Trophoblast cell (in vitro differentiated cells and primary cell): ENCODE measurements around the gene DLGAP4.

Experiments
- DNase-seq, 2 donors: peaks; one replicate each; pipeline ENCODE4 v3.0.0-alpha.2; 2016
- H2AFZ ChIP-seq: 2 replicates; pipeline ENCODE4 v1.6.1; 2013; ENCODE audit warnings: low read length, moderate library complexity, mild to moderate bottlenecking; ENCODE audit not compliant: insufficient read depth, poor library complexity
- H2AK5ac ChIP-seq: 2 replicates; pipeline ENCODE4 v1.6.1; 2013; ENCODE audit warnings: mild to moderate bottlenecking, low read length
- H2BK120ac ChIP-seq: 2 replicates; pipeline ENCODE4 v1.6.1; 2013; ENCODE audit warnings: low read length, mild to moderate bottlenecking, moderate library complexity; ENCODE audit not compliant: insufficient read depth, poor library complexity
- H2BK12ac ChIP-seq: 2 replicates; pipeline ENCODE4 v1.6.1; 2013; ENCODE audit warnings: mild to moderate bottlenecking, low read length, moderate library complexity
- H2BK5ac ChIP-seq: 2 replicates; pipeline ENCODE4 v1.6.1; 2013; ENCODE audit warnings: low read length, low read depth, moderate library complexity, mild to moderate bottlenecking; ENCODE audit not compliant: poor library complexity
- H3K14ac ChIP-seq: 2 replicates; pipeline ENCODE4 v1.6.1; 2013; ENCODE audit warnings: mild to moderate bottlenecking, low read length
- H3K18ac ChIP-seq: 2 replicates; pipeline ENCODE4 v1.6.1; 2013; ENCODE audit warnings: mild to moderate bottlenecking, low read length
- H3K23ac ChIP-seq: 2 replicates; pipeline ENCODE4 v1.6.1; 2013; ENCODE audit warnings: low read length
- H3K27ac ChIP-seq: 2 replicates; pipeline ENCODE4 v1.5.1; 2013; ENCODE audit warnings: low read depth, mild to moderate bottlenecking, inconsistent platforms, low read length, moderate library complexity
- H3K27me3 ChIP-seq: 2 replicates; pipeline ENCODE4 v1.6.1; 2013; ENCODE audit warnings: inconsistent platforms, mild to moderate bottlenecking, low read length, moderate library complexity; ENCODE audit not compliant: insufficient read depth
- H3K36me3 ChIP-seq, 2 experiments: 1 replicate in 1 of 2; 2 replicates in 1 of 2; pipeline ENCODE4 v1.6.1; 2013; ENCODE audit warnings: low read length in 2 of 2, mild to moderate bottlenecking in 2 of 2, moderate library complexity in 1 of 2; ENCODE audit not compliant: insufficient read depth in 2 of 2, control insufficient read depth in 1 of 2
- H3K4ac ChIP-seq: 2 replicates; pipeline ENCODE4 v1.6.1; 2013; ENCODE audit warnings: low read depth, mild to moderate bottlenecking, low read length, moderate library complexity
- H3K4me1 ChIP-seq, 2 experiments: 1 replicate in 1 of 2; 2 replicates in 1 of 2; pipeline ENCODE4 v1.6.1; 2013; ENCODE audit warnings: low read length in 2 of 2, mild to moderate bottlenecking in 2 of 2, moderate library complexity in 1 of 2; ENCODE audit not compliant: insufficient read depth in 2 of 2, control insufficient read depth in 1 of 2
- H3K4me2 ChIP-seq: 2 replicates; pipeline ENCODE4 v1.6.1; 2013; ENCODE audit warnings: inconsistent platforms, mild to moderate bottlenecking, low read length, moderate library complexity
- H3K4me3 ChIP-seq: 2 replicates; pipeline ENCODE4 v1.5.1; 2013; ENCODE audit warnings: mild to moderate bottlenecking, low read depth, low read length, inconsistent platforms
- H3K79me1 ChIP-seq: one replicate; pipeline ENCODE4 v1.6.1; 2013; ENCODE audit warnings: low read length
- H3K79me2 ChIP-seq: 2 replicates; pipeline ENCODE4 v1.6.1; 2013; ENCODE audit warnings: low read length, mild to moderate bottlenecking; ENCODE audit not compliant: control insufficient read depth, insufficient read depth, poor library complexity
- H3K9ac ChIP-seq: 2 replicates; pipeline ENCODE4 v1.6.1; 2013; ENCODE audit warnings: mild to moderate bottlenecking, low read length
- H3K9me3 ChIP-seq: 2 replicates; pipeline ENCODE4 v1.6.1; 2013; ENCODE audit warnings: low read depth, mild to moderate bottlenecking, control low read depth, inconsistent platforms, low read length; ENCODE audit not compliant: insufficient read depth
- H4K12ac ChIP-seq: 2 replicates; pipeline ENCODE4 v1.6.1; 2013; ENCODE audit warnings: low read depth, mild to moderate bottlenecking, low read length, moderate library complexity
- H4K8ac ChIP-seq: 2 replicates; pipeline ENCODE4 v1.6.1; 2013; ENCODE audit warnings: low read depth, mild to moderate bottlenecking, low read length, moderate library complexity
- H4K91ac ChIP-seq: one replicate; pipeline ENCODE4 v1.6.1; 2013; ENCODE audit warnings: low read depth, mild to moderate bottlenecking, low read length, moderate library complexity
- WGBS: extraction: QIAGEN DNeasy Blood & Tissue Kit; methylation state at CpG from one replicate; pipeline ENCODE4 v1.1.7; 2013; ENCODE audit warnings: missing lambda C conversion rate; ENCODE audit not compliant: insufficient read length, insufficient coverage; ENCODE audit errors: extremely low coverage; 5-methylcytosine and 5-hydroxymethylcytosine counted together

DLGAP4 gene

GRCh38 chr20:36262440-36262839 lies 43.7 kb upstream of the DLGAP4 start:
- H3K27me3 ChIP-seq = no peaks in the 10 kb centered on the region
- no CpG with 5 or more reads among the region's 12 CpGs for WGBS
- H2AFZ ChIP-seq = no peak overlapping the region
- no peaks in the 10 kb centered on the region for H3K36me3 ChIP-seq
- no peaks in the 10 kb centered on the region for H3K79me1 ChIP-seq
- H3K4ac ChIP-seq = no peak overlapping the region
- no peak overlapping the region for H2BK12ac ChIP-seq
- H3K23ac ChIP-seq = no peak overlapping the region
- H3K9me3 ChIP-seq = no peaks in the 10 kb centered on the region
- no peak overlapping the region for H3K4me2 ChIP-seq
- H4K91ac ChIP-seq = no peak overlapping the region
- H3K18ac ChIP-seq = no peak overlapping the region
- no peak for DNase-seq
- no peak overlapping the region for H3K27ac ChIP-seq
- no peak overlapping the region for H4K12ac ChIP-seq
- H4K8ac ChIP-seq = no peak overlapping the region
- H3K79me2 ChIP-seq = no peaks in the 10 kb centered on the region
- H3K4me1 ChIP-seq = no peaks in the 10 kb centered on the region
- no peak overlapping the region for H3K14ac ChIP-seq
- H2AK5ac ChIP-seq = no peak overlapping the region
- no peak overlapping the region for H2BK120ac ChIP-seq
- H3K9ac ChIP-seq = no peak overlapping the region
- no peak overlapping the region for H3K4me3 ChIP-seq
- H2BK5ac ChIP-seq = no peak overlapping the region

- Histone ChIP-seq H2AFZ (no peak overlapping the region), H3K27me3 (no peaks in the 10 kb centered on the region), H3K14ac (no peak overlapping the region), H3K9me3 (no peaks in the 10 kb centered on the region), H3K9ac (peak overlapping the region; percentile 24), H3K27ac (no peak overlapping the region), H3K36me3 (no peaks in the 10 kb centered on the region), H3K79me2 (no peaks in the 10 kb centered on the region), H3K4me3 (peak overlapping the region; percentile 39), H3K18ac (no peak overlapping the region), H3K23ac (no peak overlapping the region), H2BK120ac (no peak overlapping the region), H3K4me1 (no peaks in the 10 kb centered on the region), H3K4ac (no peak overlapping the region), H4K8ac (no peak overlapping the region), H4K91ac (no peak overlapping the region), H4K12ac (no peak overlapping the region), H2AK5ac (no peak overlapping the region), H3K4me2 (no peak overlapping the region), H2BK12ac (no peak overlapping the region), H2BK5ac (no peak overlapping the region), H3K79me1 (no peaks in the 10 kb centered on the region)
- no CpG with 5 or more reads among the region's 20 CpGs for WGBS
- DNase-seq = no peak
These were observed 41.5 kb upstream of the DLGAP4 start for GRCh38 chr20:36264426-36265246.

- Histone ChIP-seq H3K4me3 (no peak overlapping the region), H4K91ac (no peak overlapping the region), H3K23ac (no peak overlapping the region), H3K18ac (no peak overlapping the region), H3K79me2 (no peaks in the 10 kb centered on the region), H2AK5ac (no peak overlapping the region), H3K79me1 (no peaks in the 10 kb centered on the region), H2BK5ac (no peak overlapping the region), H3K14ac (no peak overlapping the region), H2BK120ac (no peak overlapping the region), H4K8ac (no peak overlapping the region), H3K27me3 (no peaks in the 10 kb centered on the region), H3K4me1 (no peaks in the 10 kb centered on the region), H2BK12ac (no peak overlapping the region), H2AFZ (no peak overlapping the region), H3K4me2 (no peak overlapping the region), H3K9ac (no peak overlapping the region), H3K9me3 (no peaks in the 10 kb centered on the region), H3K27ac (no peak overlapping the region), H4K12ac (no peak overlapping the region), H3K4ac (no peak overlapping the region), H3K36me3 (no peaks in the 10 kb centered on the region)
- no peak for DNase-seq
- no CpG with 5 or more reads among the region's 6 CpGs for WGBS
These were observed 40.0 kb upstream of the DLGAP4 start for GRCh38 chr20:36266189-36266588.

GRCh38 chr20:36267605-36268381 lies 38.3 kb upstream of the DLGAP4 start:
- Histone ChIP-seq H3K4me1 (no peaks in the 10 kb centered on the region), H3K79me1 (no peaks in the 10 kb centered on the region), H3K18ac (no peak overlapping the region), H4K12ac (no peak overlapping the region), H2AFZ (no peak overlapping the region), H3K4ac (no peak overlapping the region), H3K27ac (no peak overlapping the region), H3K9me3 (no peaks in the 10 kb centered on the region), H3K36me3 (no peaks in the 10 kb centered on the region), H2BK5ac (no peak overlapping the region), H3K4me3 (no peak overlapping the region), H3K4me2 (no peak overlapping the region), H3K27me3 (no peaks in the 10 kb centered on the region), H2BK12ac (no peak overlapping the region), H2AK5ac (no peak overlapping the region), H4K8ac (no peak overlapping the region), H3K9ac (no peak overlapping the region), H2BK120ac (no peak overlapping the region), H4K91ac (no peak overlapping the region), H3K14ac (no peak overlapping the region), H3K23ac (no peak overlapping the region), H3K79me2 (no peaks in the 10 kb centered on the region)
- WGBS = no CpG with 5 or more reads among the region's 24 CpGs
- DNase-seq = no peak
